Measurements from ENCODE around the gene IL11RA. TPM values are rescaled to one million over a fixed set of nuclear protein-coding genes. Genes with fewer than 3 reads are reported as not detected.
A peak's percentile ranks its signal among the peaks of the same experiment; 100 is the strongest.

Gene IL11RA
- total RNA-seq, 1 donor from 2014 or later = 61.4 TPM

DNA sequence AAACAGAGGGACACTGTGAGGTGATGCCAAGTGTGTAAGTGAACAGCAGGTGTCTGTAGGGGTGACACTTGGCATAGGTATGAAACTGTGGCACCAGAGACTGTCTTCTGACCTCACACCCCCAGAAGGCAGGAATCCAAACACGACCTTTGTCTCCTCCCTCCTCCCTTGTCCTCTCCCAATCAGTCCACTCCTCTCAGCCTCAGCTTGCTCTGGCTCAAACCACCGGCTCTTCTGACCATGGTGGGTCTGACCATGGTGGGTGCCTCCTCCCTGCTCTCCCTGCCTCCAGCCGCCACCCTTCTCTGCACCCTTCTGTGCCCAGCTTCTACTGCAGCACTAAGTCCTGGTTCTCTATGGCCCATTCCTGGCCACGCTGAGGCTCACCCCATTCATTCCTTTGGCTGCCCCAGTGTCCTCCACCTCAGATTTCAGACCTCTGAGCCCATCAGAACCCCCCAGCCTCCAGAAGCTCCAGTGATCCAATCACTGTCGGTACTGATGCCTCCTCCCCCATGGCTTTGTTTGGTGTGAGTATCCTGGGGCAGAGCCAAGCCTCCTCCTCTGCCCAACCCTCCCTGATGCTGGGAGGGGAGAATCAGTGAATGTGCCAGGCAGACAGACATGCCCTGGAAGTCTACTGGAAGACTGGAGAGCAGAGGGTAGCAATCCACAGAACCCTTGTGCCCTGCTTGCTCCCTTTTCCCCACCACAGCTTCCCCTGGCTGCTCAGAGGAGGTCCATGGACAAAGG is 21.4 kb upstream of the IL11RA start:
- Mint-ChIP-seq H3K4me3 (ENCODE audit: unreplicated experiment) (no peak overlapping the region), H3K27me3 (ENCODE audit: unreplicated experiment) (peaks cover 33% of the 10 kb centered on the region), H3K36me3 (ENCODE audit: low read depth, unreplicated experiment) (peaks cover 12% of the 10 kb centered on the region), H3K27ac (ENCODE audit: unreplicated experiment) (no peak overlapping the region), H3K4me1 (ENCODE audit: unreplicated experiment) (peaks cover 11% of the 10 kb centered on the region), H3K9me3 (ENCODE audit: unreplicated experiment) (no peaks in the 10 kb centered on the region)
- no peak for DNase-seq (ENCODE audit: low spot score)
- TF ChIP-seq, protein P1, sequence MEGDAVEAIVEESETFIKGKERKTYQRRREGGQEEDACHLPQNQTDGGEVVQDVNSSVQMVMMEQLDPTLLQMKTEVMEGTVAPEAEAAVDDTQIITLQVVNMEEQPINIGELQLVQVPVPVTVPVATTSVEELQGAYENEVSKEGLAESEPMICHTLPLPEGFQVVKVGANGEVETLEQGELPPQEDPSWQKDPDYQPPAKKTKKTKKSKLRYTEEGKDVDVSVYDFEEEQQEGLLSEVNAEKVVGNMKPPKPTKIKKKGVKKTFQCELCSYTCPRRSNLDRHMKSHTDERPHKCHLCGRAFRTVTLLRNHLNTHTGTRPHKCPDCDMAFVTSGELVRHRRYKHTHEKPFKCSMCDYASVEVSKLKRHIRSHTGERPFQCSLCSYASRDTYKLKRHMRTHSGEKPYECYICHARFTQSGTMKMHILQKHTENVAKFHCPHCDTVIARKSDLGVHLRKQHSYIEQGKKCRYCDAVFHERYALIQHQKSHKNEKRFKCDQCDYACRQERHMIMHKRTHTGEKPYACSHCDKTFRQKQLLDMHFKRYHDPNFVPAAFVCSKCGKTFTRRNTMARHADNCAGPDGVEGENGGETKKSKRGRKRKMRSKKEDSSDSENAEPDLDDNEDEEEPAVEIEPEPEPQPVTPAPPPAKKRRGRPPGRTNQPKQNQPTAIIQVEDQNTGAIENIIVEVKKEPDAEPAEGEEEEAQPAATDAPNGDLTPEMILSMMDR (IDR thresholded peaks at IDR 0.05; ENCODE audit: unreplicated experiment) = no peak

DNA sequence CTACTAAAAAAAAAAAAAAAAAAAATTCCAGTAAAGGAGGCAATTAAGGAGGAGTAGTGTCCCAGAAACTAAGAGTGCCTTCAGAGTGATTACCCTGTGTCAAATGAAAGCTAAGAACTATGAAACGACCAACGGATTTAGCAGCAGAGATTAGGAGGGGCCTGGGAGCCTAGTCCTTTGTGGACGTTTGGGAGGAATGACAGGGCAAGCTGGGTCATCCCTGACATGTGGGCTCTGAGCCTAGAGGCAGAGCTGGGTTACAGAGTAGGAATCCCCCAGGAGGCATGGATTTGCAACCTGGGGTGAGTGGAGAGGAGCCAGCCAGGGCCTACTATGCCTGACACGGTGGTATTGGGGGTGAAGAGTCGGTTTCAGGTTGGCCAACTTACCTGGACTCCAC is 18.8 kb upstream of the IL11RA start:
- Mint-ChIP-seq H3K4me1 (ENCODE audit: unreplicated experiment) (peaks cover 19% of the 10 kb centered on the region), H3K4me3 (ENCODE audit: unreplicated experiment) (no peak overlapping the region), H3K27me3 (ENCODE audit: unreplicated experiment) (peaks cover 27% of the 10 kb centered on the region), H3K27ac (ENCODE audit: unreplicated experiment) (no peak overlapping the region), H3K9me3 (ENCODE audit: unreplicated experiment) (no peaks in the 10 kb centered on the region), H3K36me3 (ENCODE audit: low read depth, unreplicated experiment) (peaks cover 10% of the 10 kb centered on the region)
- TF ChIP-seq, protein P1 (IDR thresholded peaks at IDR 0.05; ENCODE audit: unreplicated experiment) = no peak
- no peak for DNase-seq (ENCODE audit: low spot score)

DNA sequence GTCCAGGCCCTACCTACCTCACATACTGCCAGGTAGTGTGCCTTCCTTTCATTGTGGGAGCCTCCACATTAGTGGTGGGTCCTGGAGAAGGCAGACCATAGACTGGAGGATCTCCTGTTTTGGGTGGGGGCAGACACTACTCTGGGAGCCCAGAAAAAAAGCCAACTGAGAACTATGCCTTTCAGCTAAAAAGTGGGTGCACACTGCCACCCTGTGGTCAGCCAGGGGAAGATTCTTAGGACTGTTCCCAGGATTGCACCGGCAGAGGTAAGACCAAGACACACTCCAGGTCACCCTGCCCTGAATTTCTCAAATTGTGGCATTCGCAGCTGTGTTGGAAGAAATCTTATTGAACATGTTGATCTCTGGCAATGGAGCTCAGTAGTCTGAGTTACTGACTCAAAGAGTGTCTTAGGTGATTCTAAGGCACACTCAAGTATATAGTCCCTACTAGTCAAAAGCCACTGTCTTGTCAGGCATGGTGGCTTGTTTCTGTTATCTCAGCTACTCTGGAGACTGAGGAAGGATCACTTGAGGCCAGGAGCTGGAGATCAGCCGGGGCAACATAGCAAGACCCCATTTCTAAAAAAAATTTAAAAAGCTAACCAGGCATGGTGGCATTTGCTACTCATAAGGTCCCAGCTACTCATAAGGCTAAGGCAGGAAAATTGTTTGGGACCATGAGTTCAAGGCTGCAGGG is 18.0 kb upstream of the IL11RA start:
- DNase-seq (ENCODE audit: low spot score) = peak; percentile 83
- H3K4me3 Mint-ChIP-seq (ENCODE audit: unreplicated experiment) = no peak overlapping the region
- H3K4me1 Mint-ChIP-seq (ENCODE audit: unreplicated experiment) = peaks cover 16% of the 10 kb centered on the region
- H3K9me3 Mint-ChIP-seq (ENCODE audit: unreplicated experiment) = no peaks in the 10 kb centered on the region
- TF ChIP-seq, protein P1 (IDR thresholded peaks at IDR 0.05; ENCODE audit: unreplicated experiment) = peak; percentile 66
- peaks cover 26% of the 10 kb centered on the region for H3K27me3 Mint-ChIP-seq (ENCODE audit: unreplicated experiment)
- peaks cover 6% of the 10 kb centered on the region for H3K36me3 Mint-ChIP-seq (ENCODE audit: low read depth, unreplicated experiment)
- peak overlapping the region; percentile 42 for H3K27ac Mint-ChIP-seq (ENCODE audit: unreplicated experiment)

DNA sequence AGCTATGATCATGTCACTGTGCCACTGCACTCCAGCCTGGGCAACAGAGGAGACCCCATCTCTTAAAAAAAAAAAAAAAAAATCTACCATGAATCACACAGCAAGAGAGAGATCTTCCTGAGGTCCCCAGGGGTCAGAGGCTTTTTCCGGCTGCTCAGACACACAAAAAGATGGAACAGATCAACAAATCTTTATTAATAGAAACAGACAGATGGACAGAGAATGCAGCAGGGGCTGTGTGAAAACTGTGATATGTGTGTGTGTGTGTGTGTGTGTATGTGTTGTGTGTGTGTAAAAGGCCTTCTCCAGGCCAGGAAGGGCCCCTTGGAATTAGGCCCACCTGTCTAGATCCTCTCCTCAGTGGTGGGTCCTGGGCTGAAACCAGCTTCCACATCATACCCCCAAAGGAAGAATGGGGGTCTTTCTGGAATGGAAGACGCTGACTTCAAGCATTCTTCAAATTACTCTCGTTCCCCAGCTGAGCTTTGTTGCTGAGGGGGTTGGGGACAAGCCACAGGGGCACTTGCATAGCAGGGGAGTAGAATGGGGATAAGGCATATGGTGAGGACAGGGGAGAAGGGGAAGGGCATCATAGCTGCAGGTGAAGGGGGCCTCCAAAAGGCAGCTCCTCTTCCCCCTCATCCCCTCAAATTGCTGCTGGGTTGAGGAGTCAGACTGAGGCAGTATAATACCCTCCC is 17.3 kb upstream of the IL11RA start:
- Mint-ChIP-seq H3K4me3 (ENCODE audit: unreplicated experiment) (no peak overlapping the region), H3K36me3 (ENCODE audit: low read depth, unreplicated experiment) (peaks cover 6% of the 10 kb centered on the region), H3K9me3 (ENCODE audit: unreplicated experiment) (no peaks in the 10 kb centered on the region), H3K27ac (ENCODE audit: unreplicated experiment) (no peak overlapping the region), H3K27me3 (ENCODE audit: unreplicated experiment) (peaks cover 19% of the 10 kb centered on the region), H3K4me1 (ENCODE audit: unreplicated experiment) (peaks cover 11% of the 10 kb centered on the region)
- DNase-seq (ENCODE audit: low spot score) = no peak
- TF ChIP-seq, protein P1 (IDR thresholded peaks at IDR 0.05; ENCODE audit: unreplicated experiment) = no peak
